ENCODE data around the gene ATXN2.

Gene ATXN2

GRCh38 chr12:111428728-111429175 lies 170.4 kb downstream of the ATXN2 start:
- DNase-seq (ENCODE audit: low read depth): no peak

GRCh38 chr12:111428081-111428727 lies 170.9 kb downstream of the ATXN2 start:
- TF ChIP-seq, protein P1, sequence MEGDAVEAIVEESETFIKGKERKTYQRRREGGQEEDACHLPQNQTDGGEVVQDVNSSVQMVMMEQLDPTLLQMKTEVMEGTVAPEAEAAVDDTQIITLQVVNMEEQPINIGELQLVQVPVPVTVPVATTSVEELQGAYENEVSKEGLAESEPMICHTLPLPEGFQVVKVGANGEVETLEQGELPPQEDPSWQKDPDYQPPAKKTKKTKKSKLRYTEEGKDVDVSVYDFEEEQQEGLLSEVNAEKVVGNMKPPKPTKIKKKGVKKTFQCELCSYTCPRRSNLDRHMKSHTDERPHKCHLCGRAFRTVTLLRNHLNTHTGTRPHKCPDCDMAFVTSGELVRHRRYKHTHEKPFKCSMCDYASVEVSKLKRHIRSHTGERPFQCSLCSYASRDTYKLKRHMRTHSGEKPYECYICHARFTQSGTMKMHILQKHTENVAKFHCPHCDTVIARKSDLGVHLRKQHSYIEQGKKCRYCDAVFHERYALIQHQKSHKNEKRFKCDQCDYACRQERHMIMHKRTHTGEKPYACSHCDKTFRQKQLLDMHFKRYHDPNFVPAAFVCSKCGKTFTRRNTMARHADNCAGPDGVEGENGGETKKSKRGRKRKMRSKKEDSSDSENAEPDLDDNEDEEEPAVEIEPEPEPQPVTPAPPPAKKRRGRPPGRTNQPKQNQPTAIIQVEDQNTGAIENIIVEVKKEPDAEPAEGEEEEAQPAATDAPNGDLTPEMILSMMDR (IDR thresholded peaks at IDR 0.05; ENCODE audit: insufficient read depth, low read depth, low read length, missing control alignments): no peak
- DNase-seq (ENCODE audit: low read depth): no peak
- H3K4me3 ChIP-seq (ENCODE audit: low read length): no peak overlapping the region

More at GRCh38 chr12:111428728-111429175, 170.4 kb downstream of the ATXN2 start:
- H3K4me3 ChIP-seq (ENCODE audit: low read length): no peak overlapping the region
- TF ChIP-seq, protein P1 (IDR thresholded peaks at IDR 0.05; ENCODE audit: insufficient read depth, low read depth, low read length, missing control alignments): no peak

- H3K4me3 ChIP-seq (ENCODE audit: low read length): no peak overlapping the region
- TF ChIP-seq, protein P1 (IDR thresholded peaks at IDR 0.05; ENCODE audit: insufficient read depth, low read depth, low read length, missing control alignments): no peak
- no peak for DNase-seq (ENCODE audit: low read depth)
Measured at GRCh38 chr12:111427417-111428074, 171.6 kb downstream of the ATXN2 start.

- DNase-seq (ENCODE audit: low read depth): no peak
- no peak overlapping the region for H3K4me3 ChIP-seq (ENCODE audit: low read length)
- TF ChIP-seq, protein P1 (IDR thresholded peaks at IDR 0.05; ENCODE audit: insufficient read depth, low read depth, low read length, missing control alignments): no peak
Measured at GRCh38 chr12:111426344-111427185, 172.6 kb downstream of the ATXN2 start.

- peak; percentile 62 for DNase-seq (ENCODE audit: low read depth)
- TF ChIP-seq, protein P1 (IDR thresholded peaks at IDR 0.05; ENCODE audit: insufficient read depth, low read depth, low read length, missing control alignments): no peak
- no peak overlapping the region for H3K4me3 ChIP-seq (ENCODE audit: low read length)
Measured at GRCh38 chr12:111425655-111426054, 173.5 kb downstream of the ATXN2 start.

- TF ChIP-seq, protein P1 (IDR thresholded peaks at IDR 0.05; ENCODE audit: insufficient read depth, low read depth, low read length, missing control alignments): no peak
- no peak overlapping the region for H3K4me3 ChIP-seq (ENCODE audit: low read length)
- DNase-seq (ENCODE audit: low read depth): no peak
Measured at GRCh38 chr12:111424793-111425251, 174.3 kb downstream of the ATXN2 start.
